Sigmoid colon (tissue), 3 donors: ENCODE results near the gene ABCA6.

Source experiments
- CTCF ChIP-seq, 4 experiments: fragments of 450-650 bp in 3 of 4; fragments of 200-600 bp in 1 of 4; IDR thresholded peaks; one replicate each; pipeline ENCODE4 v1.5.1; 2016 to 2019; ENCODE audit warnings: antibody characterized with exemption in 4 of 4, mild to moderate bottlenecking in 3 of 4, moderate library complexity in 2 of 4
- POLR2A ChIP-seq, 2 donors: fragments of 450-650 bp; IDR thresholded peaks; one replicate each; pipeline ENCODE4 v1.6.1; 2016; ENCODE audit warnings: antibody characterized with exemption in 2 of 2, mild to moderate bottlenecking in 2 of 2, moderate library complexity in 2 of 2

- no peak for TF ChIP-seq POLR2A (IDR thresholded peaks at IDR 0.05)
- TF ChIP-seq CTCF (IDR thresholded peaks at IDR 0.05), result no peak
Measured at GRCh38 chr17:69105907-69106730, 35.6 kb downstream of the ABCA6 start.
